ENCODE measurements around the gene RGP1.

RGP1 gene

GRCh38 chr9:35734096-35734495 lies 15.0 kb upstream of the RGP1 start:
- Histone ChIP-seq H3K27ac (no peak overlapping the region), H3K4me3 (no peak overlapping the region)
- no peak for DNase-seq (ENCODE audit: low spot score)
- TF ChIP-seq, protein P1, sequence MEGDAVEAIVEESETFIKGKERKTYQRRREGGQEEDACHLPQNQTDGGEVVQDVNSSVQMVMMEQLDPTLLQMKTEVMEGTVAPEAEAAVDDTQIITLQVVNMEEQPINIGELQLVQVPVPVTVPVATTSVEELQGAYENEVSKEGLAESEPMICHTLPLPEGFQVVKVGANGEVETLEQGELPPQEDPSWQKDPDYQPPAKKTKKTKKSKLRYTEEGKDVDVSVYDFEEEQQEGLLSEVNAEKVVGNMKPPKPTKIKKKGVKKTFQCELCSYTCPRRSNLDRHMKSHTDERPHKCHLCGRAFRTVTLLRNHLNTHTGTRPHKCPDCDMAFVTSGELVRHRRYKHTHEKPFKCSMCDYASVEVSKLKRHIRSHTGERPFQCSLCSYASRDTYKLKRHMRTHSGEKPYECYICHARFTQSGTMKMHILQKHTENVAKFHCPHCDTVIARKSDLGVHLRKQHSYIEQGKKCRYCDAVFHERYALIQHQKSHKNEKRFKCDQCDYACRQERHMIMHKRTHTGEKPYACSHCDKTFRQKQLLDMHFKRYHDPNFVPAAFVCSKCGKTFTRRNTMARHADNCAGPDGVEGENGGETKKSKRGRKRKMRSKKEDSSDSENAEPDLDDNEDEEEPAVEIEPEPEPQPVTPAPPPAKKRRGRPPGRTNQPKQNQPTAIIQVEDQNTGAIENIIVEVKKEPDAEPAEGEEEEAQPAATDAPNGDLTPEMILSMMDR (IDR thresholded peaks at IDR 0.05), result no peak

DNA sequence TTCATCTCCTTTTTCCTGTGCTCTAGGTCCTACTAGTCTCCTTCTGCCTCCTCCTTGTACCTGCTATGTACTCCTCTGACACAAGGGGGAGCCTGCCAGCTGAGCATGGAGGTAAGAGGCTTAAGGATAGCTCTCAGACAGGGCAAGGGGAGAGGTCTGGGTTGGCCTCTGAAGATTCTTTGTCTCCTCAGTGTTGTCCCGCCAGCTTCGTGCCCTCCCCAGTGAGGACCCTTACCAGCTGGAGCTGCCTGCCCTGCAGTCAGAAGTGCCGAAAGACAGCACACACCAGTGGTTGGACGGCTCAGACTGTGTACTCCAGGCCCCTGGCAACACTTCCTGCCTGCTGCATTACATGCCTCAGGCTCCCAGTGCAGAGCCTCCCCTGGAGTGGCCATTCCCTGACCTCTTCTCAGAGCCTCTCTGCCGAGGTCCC lies 12.9 kb upstream of the RGP1 start:
- Histone ChIP-seq H3K4me3 (no peak overlapping the region), H3K27ac (peak overlapping the region in 1 of 2 donors; percentile 56)
- TF ChIP-seq, protein P1 (IDR thresholded peaks at IDR 0.05), result peak; percentile 78
- no peak for DNase-seq (ENCODE audit: low spot score)

DNA sequence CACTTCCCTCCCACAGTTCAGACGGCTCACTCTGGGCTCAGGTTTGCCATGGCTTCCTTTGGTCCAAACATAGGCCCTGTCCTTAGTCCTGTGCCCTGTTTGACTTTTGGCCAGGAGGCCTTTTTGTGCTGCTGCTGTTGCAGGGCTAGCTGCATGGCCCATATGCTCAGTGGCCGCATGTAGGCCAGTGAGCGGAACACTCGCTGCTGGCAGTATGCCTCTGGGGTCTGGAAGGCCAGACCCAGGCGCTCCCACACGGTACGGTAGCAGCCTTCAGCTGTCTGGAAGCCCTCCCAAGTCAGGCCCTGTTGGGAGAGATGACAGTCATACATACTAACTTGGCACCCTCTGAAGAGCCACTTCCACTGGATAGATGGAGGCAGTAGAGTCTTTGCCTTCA lies 11.9 kb upstream of the RGP1 start:
- TF ChIP-seq, protein P1 (IDR thresholded peaks at IDR 0.05), result no peak
- Histone ChIP-seq H3K4me3 (no peak overlapping the region), H3K27ac (no peak overlapping the region)
- no peak for DNase-seq (ENCODE audit: low spot score)

DNA sequence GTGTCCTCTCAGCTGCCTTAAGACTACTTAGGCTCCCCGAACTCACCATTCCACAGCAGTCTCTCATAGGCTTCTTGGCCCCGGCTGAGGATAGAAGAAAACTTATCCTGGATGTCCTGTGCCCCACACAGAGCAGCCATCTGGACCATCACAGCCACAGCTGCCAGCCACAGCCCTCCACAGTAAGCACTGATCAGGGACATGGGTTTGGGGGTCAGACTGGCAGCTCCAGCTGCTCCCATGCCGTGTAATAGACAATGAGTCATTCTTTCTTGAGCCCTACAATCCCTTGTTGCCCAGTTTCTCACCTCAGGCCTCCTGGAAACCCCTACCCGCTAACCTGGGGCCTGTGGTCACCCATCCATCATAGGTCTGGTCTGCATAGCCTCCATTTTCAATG lies 10.9 kb upstream of the RGP1 start:
- TF ChIP-seq, protein P1 (IDR thresholded peaks at IDR 0.05), result no peak
- DNase-seq (ENCODE audit: low spot score), result no peak
- no peak overlapping the region for H3K27ac ChIP-seq
- H3K4me3 ChIP-seq, result no peak overlapping the region

GRCh38 chr9:35738924-35739323 lies 10.2 kb upstream of the RGP1 start:
- no peak overlapping the region for H3K4me3 ChIP-seq
- TF ChIP-seq, protein P1 (IDR thresholded peaks at IDR 0.05), result no peak
- no peak for DNase-seq (ENCODE audit: low spot score)

DNA sequence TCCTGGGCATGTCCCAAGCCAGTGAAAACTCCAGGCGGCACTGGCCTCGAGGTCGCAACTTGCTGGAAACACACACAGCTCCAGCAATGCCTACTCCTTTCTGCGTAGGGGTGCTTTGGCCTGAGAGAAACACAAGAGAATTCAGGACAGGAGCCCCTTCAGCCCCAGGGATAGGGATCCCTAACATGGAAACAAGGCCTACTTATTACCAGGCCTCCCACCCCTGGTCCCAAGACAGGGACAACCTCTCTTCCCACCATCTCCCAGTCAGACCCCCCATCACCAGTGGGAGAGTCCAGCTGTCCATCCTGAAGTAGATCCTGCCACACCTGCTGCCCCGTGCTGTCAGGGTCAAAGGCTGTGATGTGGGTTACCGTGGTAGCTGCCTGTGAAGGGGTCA lies 8.8 kb upstream of the RGP1 start:
- Histone ChIP-seq H3K27ac (no peak overlapping the region), H3K4me3 (no peak overlapping the region)
- TF ChIP-seq, protein P1 (IDR thresholded peaks at IDR 0.05), result no peak
- DNase-seq (ENCODE audit: low spot score), result no peak

More at GRCh38 chr9:35738924-35739323, 10.2 kb upstream of the RGP1 start:
- H3K27ac ChIP-seq, result no peak overlapping the region

DNA sequence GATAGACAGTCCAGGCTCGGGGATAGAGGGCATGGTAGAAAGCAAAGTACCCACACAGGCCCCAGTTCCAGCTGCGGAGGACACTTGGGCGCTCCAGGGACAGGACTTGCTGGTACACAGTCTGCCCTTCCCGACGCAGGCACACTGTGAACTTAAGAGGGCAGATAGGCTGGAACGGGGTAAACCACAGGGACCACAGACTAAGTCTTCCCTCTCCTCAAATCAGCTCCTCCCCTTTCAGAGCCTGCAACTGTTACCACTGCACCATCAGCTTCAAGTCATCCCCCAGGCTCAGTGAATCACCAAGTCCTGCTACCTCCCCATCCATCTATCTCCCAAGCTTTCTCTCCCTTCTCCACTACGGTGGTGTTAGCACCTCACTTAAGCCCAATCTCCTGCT lies 7.3 kb upstream of the RGP1 start:
- H3K27ac ChIP-seq, result no peak overlapping the region
- TF ChIP-seq, protein P1 (IDR thresholded peaks at IDR 0.05), result no peak
- DNase-seq (ENCODE audit: low spot score), result peak; percentile 35
- no peak overlapping the region for H3K4me3 ChIP-seq
